NCI-H2196 treated with DMSO at 0.1 percent for 48 hours (cell line): ENCODE measurements around the gene NRSN2.
"Not testable (repeated sequence)": the region's sequence is repeated elsewhere in the genome, so short reads cannot be mapped to it uniquely, and the experiment has no call there.

Source experiments
- DNase-seq: peaks from one replicate; lab custom pipeline; 2025; ENCODE audit not compliant: unreplicated experiment; lab: John Stamatoyannopoulos, UW

Gene NRSN2

GRCh38 chr20:373171-373890 lies 26.4 kb downstream of the NRSN2 start:
- DNase-seq: no peak

GRCh38 chr20:375265-375889 lies 28.5 kb downstream of the NRSN2 start:
- DNase-seq: no peak

GRCh38 chr20:376089-376488 lies 29.2 kb downstream of the NRSN2 start:
- DNase-seq: no peak

GRCh38 chr20:376750-377149 lies 29.8 kb downstream of the NRSN2 start:
- no peak for DNase-seq

- not testable (repeated sequence) for DNase-seq
Observed at GRCh38 chr20:377578-377977, 30.7 kb downstream of the NRSN2 start.

- DNase-seq: no peak
Observed at GRCh38 chr20:378961-379336, 32.0 kb downstream of the NRSN2 start.

GRCh38 chr20:380763-381580 lies 34.1 kb downstream of the NRSN2 start:
- DNase-seq: peak; percentile 19

- peak; percentile 65 for DNase-seq
Observed at GRCh38 chr20:381581-382290, 34.8 kb downstream of the NRSN2 start.

- DNase-seq: no peak
Observed at GRCh38 chr20:382291-383115, 35.6 kb downstream of the NRSN2 start.

- no peak for DNase-seq
Observed at GRCh38 chr20:383889-384288, 37.0 kb downstream of the NRSN2 start.

GRCh38 chr20:384723-385122 lies 37.8 kb downstream of the NRSN2 start:
- DNase-seq: no peak

GRCh38 chr20:385448-385847 lies 38.5 kb downstream of the NRSN2 start:
- no peak for DNase-seq

GRCh38 chr20:386634-387033 lies 39.7 kb downstream of the NRSN2 start:
- not testable (repeated sequence) for DNase-seq

GRCh38 chr20:387520-387919 lies 40.6 kb downstream of the NRSN2 start:
- DNase-seq: no peak

GRCh38 chr20:388034-388994 lies 41.4 kb downstream of the NRSN2 start:
- DNase-seq: no peak

- no peak for DNase-seq
Observed at GRCh38 chr20:389220-389619, 42.3 kb downstream of the NRSN2 start.

- no peak for DNase-seq
Observed at GRCh38 chr20:391041-391711, 44.3 kb downstream of the NRSN2 start.

- not testable (repeated sequence) for DNase-seq
Observed at GRCh38 chr20:393296-393695, 46.4 kb downstream of the NRSN2 start.

GRCh38 chr20:396252-396618 lies 49.3 kb downstream of the NRSN2 start:
- no peak for DNase-seq
